Activated naive CD4-positive, alpha-beta T cell treated with anti-CD3 and anti-CD28 coated beads, Interleukin-2, amount 50 U/mL, for 72 hours (primary cell): ENCODE measurements around the gene AAMP. TPM values are rescaled to one million over a fixed set of nuclear protein-coding genes. Genes with fewer than 3 reads are reported as not detected.
A peak's percentile ranks its signal among the peaks of the same experiment; 100 is the strongest.

Experiments
- ATAC-seq, 2 donors: fragments of 150-1000 bp; cut with Tn5 transposase; 2 replicates each; pipeline ENCODE4 v1.10.0; 2021; ENCODE audit warnings: mild to moderate bottlenecking in 2 of 2, moderate library complexity in 2 of 2
- DNase-seq, 2 donors: peaks; one replicate each; pipeline ENCODE4 v3.0.0; 2021 to 2022; ENCODE audit warnings: low spot score in 2 of 2
- H3K27ac Mint-ChIP-seq, 2 donors: one replicate each; pipeline ENCODE4 v1.8.0; 2022; ENCODE audit warnings: mild to moderate bottlenecking in 2 of 2, mixed read lengths in 2 of 2
- H3K36me3 Mint-ChIP-seq, 2 donors: one replicate each; pipeline ENCODE4 v1.8.0; 2022; ENCODE audit warnings: mixed read lengths in 2 of 2
- H3K9me3 Mint-ChIP-seq, 2 donors: one replicate each; pipeline ENCODE4 v1.8.0; 2022; ENCODE audit warnings: mixed read lengths in 2 of 2
- total RNA-seq, 2 donors: library from RNA; stranded (reverse); gene quantifications; one replicate each; pipeline ENCODE4 v1.2.3, GENCODE V29; 2022

AAMP gene
- total RNA-seq, 2 donors from 2014 or later: 67.7 to 68.4 TPM

DNA sequence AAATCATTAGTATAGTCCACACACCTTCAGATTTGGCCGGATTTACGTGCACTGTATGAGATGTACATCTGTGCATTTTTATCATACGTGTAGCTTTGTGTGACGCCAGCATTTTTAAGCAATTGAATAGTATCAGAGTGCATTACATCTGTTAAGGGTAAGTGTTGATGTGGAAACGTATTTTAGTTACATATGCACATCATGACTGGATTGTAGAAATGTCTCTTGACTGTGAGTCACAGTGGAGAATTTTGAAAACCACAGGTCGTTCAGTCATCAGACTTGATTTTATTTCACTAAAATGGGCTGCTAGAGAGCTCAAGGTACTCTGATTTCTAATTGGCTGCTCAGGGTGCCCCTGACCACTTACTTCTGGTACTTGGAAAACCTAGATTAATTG is 14.5 kb downstream of the AAMP start:
- ATAC-seq (peak; percentile 18 to 48), DNase-seq (no peak)
- peaks cover 15 to 16% of the 10 kb centered on the region in 2 donors for H3K36me3 Mint-ChIP-seq
- H3K27ac Mint-ChIP-seq: peak overlapping the region in 1 of 2 donors; percentile 68
- no peaks in the 10 kb centered on the region for H3K9me3 Mint-ChIP-seq

DNA sequence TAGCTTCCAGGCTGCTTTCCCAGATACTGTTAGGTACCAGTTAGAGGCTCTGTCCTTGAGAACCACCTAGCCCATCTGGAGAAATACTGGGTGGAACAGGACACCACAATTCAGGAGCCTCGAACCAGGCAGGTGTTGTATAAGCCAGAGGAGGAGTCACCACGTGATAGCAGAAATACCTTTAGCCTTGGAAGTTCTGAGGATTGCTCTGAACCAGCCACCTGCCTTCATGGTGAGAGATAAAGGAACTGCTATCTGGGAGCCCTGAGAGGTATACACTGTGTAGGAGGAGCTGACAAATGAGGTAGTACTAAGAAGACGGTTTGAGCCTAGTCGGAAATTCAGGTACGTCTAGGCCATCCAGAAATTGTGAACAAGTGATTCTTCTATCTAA is 16.7 kb downstream of the AAMP start:
- peaks cover 31 to 34% of the 10 kb centered on the region in 2 donors for H3K36me3 Mint-ChIP-seq

DNA sequence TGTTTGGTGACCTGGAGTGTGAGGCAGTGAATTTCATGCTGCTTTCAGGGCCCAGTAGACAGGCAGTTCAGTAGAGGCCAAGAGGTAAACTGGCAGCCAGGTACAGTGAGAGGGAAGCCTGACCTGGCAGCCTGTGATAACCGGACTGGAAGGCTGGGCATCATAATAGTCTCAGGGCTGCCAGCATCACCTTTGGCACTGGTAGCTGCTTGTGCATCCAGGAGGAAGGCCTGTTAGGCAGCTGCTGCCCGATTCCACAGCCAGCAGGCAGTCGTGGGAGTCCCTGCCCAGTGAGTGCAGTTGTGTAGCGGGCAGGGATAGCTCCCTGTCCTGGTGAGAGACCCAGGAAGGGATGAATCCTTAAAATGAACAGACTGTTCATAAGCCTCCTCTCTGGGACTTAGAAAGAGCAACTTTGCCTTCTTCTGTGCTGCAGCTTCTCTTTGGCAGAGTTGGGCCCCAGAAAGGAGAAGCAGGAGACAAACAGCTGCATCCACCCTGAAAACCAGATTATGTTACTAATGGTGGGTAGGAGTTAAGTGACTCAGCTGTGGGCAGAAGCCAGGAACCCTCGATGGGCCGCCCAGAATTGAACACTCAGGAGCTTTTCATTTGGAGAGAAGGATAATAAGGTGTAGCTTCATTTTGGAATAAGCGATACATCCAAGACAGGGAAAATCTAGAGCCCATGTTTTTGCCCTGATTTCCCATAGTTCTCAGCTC is 17.3 kb downstream of the AAMP start:
- no peak for ATAC-seq
- H3K27ac Mint-ChIP-seq: peak overlapping the region; percentile 68 to 88
- peak in 1 of 2 donors; percentile 25 for DNase-seq
- peaks cover 31 to 37% of the 10 kb centered on the region in 2 donors for H3K36me3 Mint-ChIP-seq
- H3K9me3 Mint-ChIP-seq: no peaks in the 10 kb centered on the region

More for the DNA sequence above, 16.7 kb downstream of the AAMP start:
- no peaks in the 10 kb centered on the region for H3K9me3 Mint-ChIP-seq
- DNase-seq (no peak), ATAC-seq (no peak)
- peak overlapping the region; percentile 68 to 88 for H3K27ac Mint-ChIP-seq

DNA sequence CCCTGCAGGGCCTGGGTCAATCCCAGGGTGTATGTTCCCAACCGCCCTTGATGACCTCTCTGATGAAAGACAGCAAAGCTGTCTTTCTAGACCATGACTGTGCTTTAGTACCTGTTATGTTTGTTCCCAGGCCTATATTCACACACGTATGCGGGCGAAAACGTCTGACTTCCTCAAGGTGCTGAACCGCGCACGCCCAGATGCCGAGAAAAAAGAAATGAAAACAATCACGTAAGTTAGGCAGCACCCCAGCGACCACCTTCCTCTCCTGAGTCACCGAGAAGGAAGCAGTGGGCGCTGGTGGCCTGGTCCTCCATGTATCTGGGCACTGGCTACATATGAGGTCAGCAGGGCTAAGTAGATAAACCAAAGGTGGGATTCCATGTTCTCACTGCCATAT is 20.2 kb downstream of the AAMP start:
- H3K27ac Mint-ChIP-seq: peak overlapping the region; percentile 19 to 54
- H3K9me3 Mint-ChIP-seq: no peaks in the 10 kb centered on the region
- no peak for ATAC-seq
- H3K36me3 Mint-ChIP-seq: peaks cover 39 to 45% of the 10 kb centered on the region in 2 donors
- DNase-seq: no peak

DNA sequence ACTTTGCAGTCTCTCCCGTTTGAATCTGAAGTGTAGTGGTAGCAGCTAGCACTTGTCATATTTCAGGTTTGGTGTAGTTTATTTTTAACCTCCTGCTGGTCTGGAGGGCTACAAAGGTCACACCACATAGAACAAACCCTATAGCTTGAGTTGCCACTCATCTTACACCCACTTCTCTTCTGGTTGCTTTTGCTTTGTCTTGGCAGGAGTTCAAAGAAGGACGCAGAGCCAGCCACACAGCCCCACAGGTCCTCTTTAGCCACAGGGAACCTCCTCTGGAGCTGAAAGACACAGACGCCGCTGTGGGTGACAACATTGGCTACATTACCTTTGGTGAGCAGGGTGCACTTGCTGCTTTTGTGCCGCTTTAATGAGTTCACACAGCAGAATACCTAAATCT is 24.7 kb downstream of the AAMP start:
- ATAC-seq (peak in 1 of 2 donors; percentile 36), DNase-seq (no peak)
- H3K9me3 Mint-ChIP-seq: no peaks in the 10 kb centered on the region
- peaks cover 31 to 67% of the 10 kb centered on the region in 2 donors for H3K36me3 Mint-ChIP-seq
- H3K27ac Mint-ChIP-seq: peak overlapping the region; percentile 36 to 47

DNA sequence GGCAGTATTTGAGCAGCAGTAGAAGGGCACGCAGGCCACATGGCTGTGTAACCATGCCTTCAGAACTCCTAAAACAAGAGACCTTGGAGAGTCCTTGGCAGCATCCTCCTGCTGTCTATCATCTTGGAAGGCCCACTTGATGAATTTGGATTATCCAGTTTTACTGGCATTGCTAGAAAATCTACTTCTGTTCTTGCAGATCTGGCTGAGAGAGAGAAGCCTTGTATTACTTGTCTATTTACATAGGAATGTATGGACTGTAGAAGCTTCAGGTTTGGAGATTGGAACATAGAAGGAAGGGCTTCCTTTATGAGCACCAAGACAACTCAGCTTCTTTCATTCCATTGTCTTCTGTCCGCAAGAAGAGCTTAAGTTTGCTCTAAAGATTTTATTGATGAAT is 25.3 kb downstream of the AAMP start:
- DNase-seq (no peak), ATAC-seq (no peak)
- H3K36me3 Mint-ChIP-seq: peaks cover 26 to 64% of the 10 kb centered on the region in 2 donors
- H3K27ac Mint-ChIP-seq: peak overlapping the region; percentile 36 to 79
- H3K9me3 Mint-ChIP-seq: no peaks in the 10 kb centered on the region

DNA sequence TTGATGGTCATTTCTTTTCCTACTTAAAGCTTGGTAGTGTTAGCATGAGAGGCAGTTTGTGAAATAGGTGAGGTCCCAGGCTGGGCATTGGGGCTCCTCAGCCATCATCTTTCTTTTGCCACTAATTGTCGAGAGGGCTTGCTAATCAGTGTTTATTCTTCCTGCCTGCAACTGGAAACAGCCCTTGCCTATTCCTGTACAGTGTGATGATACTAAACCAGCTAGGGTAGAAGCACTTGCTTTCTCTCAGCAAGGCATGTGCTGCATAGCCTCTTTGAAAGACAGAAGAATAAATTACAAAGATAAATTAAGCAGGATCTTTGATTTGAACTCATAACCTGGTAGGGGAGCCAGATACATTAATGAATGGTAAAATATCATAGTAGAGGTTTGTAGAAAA is 25.7 kb downstream of the AAMP start:
- H3K9me3 Mint-ChIP-seq: no peaks in the 10 kb centered on the region
- peaks cover 24 to 63% of the 10 kb centered on the region in 2 donors for H3K36me3 Mint-ChIP-seq
- H3K27ac Mint-ChIP-seq: peak overlapping the region; percentile 36 to 79
- ATAC-seq (no peak), DNase-seq (no peak)

DNA sequence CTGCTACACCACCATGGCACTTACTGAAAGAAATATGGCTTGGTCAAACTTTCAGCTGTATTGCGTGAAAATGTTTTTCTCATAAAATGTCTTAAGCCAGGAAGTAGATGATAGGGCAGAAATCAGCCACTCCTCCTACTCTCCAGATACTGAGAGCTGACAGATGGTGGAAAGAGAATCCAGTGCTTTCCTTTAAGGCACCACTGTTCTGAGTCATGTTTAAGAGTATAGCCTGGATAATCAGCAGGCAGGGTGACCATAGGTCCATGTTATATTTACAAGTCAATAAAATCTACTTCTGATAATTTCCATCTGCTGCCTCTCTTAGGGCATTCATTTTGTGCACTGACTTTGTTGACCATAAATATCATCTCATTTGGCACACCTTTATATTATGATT is 31.1 kb downstream of the AAMP start:
- DNase-seq: no peak
- no peak for ATAC-seq
- peaks cover 9 to 56% of the 10 kb centered on the region in 2 donors for H3K36me3 Mint-ChIP-seq
- H3K27ac Mint-ChIP-seq: no peak overlapping the region
- H3K9me3 Mint-ChIP-seq: no peaks in the 10 kb centered on the region

DNA sequence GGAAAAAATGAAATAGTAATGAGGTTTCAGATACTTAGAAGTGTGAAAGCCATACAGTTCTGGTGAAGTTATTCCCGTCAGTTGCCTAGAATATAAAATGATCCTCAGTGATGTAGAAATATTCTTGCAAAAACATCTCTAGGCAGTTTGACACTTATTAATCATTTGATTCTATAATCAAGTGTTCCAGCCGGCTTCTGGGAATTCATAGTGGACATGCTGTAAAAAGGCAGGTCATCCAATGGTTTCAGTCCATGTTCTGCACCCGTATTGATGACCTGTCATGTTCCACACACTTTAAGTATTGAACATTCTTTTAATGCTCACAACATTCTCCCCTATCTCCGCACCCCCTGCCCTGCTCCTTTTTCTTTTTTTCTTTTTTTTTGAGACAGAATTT is 33.1 kb downstream of the AAMP start:
- Mint-ChIP-seq H3K27ac (no peak overlapping the region), H3K36me3 (peaks cover 20 to 61% of the 10 kb centered on the region in 2 donors), H3K9me3 (no peaks in the 10 kb centered on the region)
- ATAC-seq: no peak
- no peak for DNase-seq

DNA sequence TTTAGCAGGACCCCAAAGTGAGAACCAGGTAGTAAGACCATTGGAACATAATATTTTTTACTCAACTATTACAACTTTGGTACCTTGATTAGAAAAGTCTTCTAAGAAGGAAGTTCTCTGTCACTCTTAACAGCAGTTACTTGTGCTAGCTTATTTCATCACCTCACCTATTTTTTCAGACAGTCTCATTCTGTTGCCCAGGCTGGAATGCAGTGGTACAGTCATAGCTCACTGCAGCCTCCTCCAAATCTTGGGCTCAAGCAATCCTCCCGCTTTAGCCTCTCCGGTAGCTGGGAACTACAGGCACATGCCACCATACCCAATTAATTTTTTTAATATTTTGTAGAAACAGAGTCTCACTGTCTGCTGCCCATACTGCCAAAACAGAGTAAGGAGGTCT is 34.9 kb downstream of the AAMP start:
- no peaks in the 10 kb centered on the region for H3K9me3 Mint-ChIP-seq
- H3K36me3 Mint-ChIP-seq: peaks cover 34 to 67% of the 10 kb centered on the region in 2 donors
- H3K27ac Mint-ChIP-seq: peak overlapping the region; percentile 54 to 92
- ATAC-seq: no peak
- DNase-seq: no peak

DNA sequence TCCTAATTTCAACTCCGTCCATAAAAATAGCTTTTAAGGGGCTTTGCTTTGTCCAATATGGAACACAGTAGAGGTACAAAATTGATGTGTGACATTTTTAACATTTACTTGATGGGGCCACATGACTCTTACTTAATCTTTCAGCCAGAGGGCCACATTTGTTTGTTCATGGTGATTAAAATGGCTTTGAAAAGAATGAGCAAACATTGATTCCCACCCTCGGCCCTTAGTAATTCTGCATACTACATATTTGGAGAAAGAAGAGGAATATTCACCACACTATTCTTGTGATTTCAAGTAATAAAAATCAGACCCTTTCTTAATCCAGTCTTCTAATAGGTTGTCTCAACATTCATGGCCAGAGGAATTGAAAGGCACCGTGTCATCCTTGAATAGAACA is 35.4 kb downstream of the AAMP start:
- ATAC-seq: no peak
- DNase-seq: no peak
- no peaks in the 10 kb centered on the region for H3K9me3 Mint-ChIP-seq
- peak overlapping the region; percentile 44 to 54 for H3K27ac Mint-ChIP-seq
- peaks cover 34 to 68% of the 10 kb centered on the region in 2 donors for H3K36me3 Mint-ChIP-seq

DNA sequence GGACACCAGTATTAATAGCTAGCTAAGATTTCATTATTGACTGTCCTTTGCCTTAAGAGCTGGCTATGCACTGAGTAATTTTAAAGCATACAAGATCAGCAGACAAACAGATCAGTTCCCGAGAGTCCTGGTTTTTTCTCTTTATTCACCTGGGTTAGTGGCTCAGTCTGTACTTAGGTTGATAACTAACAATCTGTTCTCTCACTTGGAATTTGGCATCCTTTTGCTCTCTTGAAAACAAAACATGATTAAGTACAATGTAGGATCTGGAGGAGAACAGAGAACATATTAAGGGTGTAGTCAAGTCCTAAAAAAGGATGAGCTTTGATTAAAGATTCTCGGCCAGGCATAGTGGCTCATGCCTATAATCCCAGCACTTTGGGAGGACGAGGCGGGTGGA is 36.4 kb downstream of the AAMP start:
- no peak for DNase-seq
- no peaks in the 10 kb centered on the region for H3K9me3 Mint-ChIP-seq
- peak overlapping the region; percentile 58 to 86 for H3K27ac Mint-ChIP-seq

DNA sequence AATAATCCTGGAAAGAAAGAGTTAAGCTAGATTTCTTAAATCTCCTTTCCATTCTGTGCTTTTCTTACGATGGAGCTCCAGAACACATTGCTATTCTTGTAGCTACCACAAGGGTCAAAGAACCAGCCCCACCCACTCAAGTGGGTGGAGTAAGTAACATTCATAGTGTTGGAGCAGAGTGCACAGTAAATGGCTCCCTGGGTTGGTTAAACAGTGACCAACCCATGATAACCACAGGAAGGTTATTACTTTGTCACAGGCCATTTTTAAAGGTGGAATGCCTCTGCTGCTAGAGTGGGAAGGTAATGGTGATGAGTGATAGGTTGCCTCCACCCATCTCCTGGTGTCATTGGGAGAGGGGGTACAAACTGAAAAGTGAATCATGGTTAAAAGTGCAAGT is 39.1 kb downstream of the AAMP start:
- peak in 1 of 2 donors; percentile 29 for DNase-seq
- ATAC-seq: peak; percentile 74 to 79
- peaks cover 40 to 89% of the 10 kb centered on the region in 2 donors for H3K36me3 Mint-ChIP-seq
- peak overlapping the region; percentile 87 to 89 for H3K27ac Mint-ChIP-seq
- H3K9me3 Mint-ChIP-seq: no peaks in the 10 kb centered on the region

More for the DNA sequence above, 36.4 kb downstream of the AAMP start:
- no peak for ATAC-seq
- H3K36me3 Mint-ChIP-seq: peaks cover 30 to 65% of the 10 kb centered on the region in 2 donors

DNA sequence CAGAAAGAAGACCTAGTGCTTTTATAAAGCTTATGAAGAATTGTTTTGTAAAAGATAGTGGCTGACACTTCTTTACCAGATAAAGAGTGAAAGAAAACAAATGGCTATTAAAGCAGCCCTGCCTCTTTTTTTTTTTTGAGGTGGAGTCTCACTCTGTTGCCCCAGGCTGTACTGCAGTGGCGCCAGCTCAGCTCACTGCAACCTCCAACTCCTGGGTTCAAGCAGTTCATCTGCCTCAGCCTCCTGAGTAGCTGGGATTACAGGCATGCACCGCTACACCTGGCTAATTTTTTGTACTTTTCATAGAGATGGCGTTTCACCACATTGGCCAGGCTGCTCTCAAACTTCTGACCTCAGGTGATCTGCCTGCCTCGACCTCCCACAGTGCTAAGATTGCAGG is 40.1 kb downstream of the AAMP start:
- peak overlapping the region; percentile 87 to 94 for H3K27ac Mint-ChIP-seq
- peaks cover 40 to 91% of the 10 kb centered on the region in 2 donors for H3K36me3 Mint-ChIP-seq
- ATAC-seq (peak in 1 of 2 donors; percentile 46), DNase-seq (no peak)
- no peaks in the 10 kb centered on the region for H3K9me3 Mint-ChIP-seq

DNA sequence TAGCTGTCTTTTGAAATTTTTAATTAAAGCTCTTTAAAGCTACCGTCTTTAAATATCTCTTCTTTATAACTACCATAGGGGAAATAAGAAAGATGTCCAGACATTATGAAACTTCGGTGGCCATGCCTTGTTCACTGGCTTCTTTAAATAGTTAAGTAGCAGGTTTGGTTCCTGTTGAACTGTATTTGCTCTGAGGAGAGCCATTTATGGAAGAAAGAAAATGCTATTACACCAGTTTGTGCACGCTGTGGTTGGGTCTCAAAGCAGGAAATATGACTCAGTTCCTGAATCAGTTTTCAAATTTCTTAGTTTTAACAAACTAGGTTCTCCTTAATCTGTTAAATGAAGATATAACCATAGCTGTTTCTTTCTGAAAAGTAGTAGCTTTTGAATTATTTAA is 40.7 kb downstream of the AAMP start:
- peak; percentile 88 to 89 for ATAC-seq
- Mint-ChIP-seq H3K27ac (peak overlapping the region; percentile 87 to 94), H3K9me3 (no peaks in the 10 kb centered on the region), H3K36me3 (peaks cover 41 to 91% of the 10 kb centered on the region in 2 donors)
- peak in 1 of 2 donors; percentile 33 for DNase-seq

DNA sequence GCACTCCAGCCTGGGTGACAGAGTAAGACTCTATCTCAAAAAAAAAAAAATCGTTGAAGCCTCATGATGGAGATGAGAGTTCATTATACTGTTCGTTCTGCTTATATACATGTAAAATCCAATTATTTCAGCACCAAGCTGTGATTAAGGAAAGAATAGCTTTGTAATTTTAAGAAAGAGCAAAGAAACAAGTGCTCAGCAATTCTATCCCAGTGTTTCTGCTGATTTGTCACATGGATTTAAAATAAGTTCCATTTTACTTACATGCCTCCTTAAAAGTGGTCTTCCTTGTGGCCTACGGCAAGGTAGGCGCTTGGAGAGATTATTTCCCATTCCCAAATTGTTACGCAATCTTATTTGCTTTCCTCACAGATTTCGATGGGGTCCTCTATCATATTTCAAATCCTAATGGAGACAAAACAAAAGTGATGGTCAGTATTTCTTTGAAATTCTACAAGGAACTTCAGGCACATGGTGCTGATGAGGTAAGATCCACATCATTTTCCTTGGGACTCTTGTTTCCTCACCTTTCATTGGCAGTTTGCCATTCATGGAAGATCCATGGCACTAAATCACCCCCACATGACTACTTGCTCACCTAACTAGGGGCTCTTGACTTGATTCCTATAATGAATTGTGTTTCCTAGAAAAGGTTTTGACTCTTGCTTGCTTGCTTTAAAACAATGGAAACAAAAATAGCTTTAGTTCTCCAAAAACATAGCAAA is 41.4 kb downstream of the AAMP start:
- H3K36me3 Mint-ChIP-seq: peaks cover 39 to 91% of the 10 kb centered on the region in 2 donors
- DNase-seq (no peak), ATAC-seq (no peak)
- H3K27ac Mint-ChIP-seq: peak overlapping the region; percentile 87 to 94
- H3K9me3 Mint-ChIP-seq: no peaks in the 10 kb centered on the region

DNA sequence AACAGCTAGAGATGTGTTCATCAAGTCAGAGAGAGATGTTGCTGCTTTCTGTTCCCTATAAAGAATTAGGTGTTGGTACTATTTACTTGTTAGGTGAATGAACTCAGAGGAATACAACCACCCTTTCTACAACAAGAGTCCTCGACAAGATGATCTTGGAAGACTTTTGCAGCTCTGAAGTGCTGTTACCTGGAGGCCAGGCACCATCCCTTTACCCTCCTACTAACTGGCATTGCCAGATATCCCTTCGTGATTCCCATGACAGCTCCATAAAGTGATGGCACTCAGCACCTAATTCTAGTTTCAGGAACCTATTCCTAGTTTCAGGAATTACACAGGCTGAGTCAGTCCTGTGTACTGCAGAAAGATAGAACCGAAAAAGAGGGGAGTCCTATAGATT is 43.0 kb downstream of the AAMP start:
- Mint-ChIP-seq H3K27ac (peak overlapping the region; percentile 81 to 87), H3K9me3 (no peaks in the 10 kb centered on the region), H3K36me3 (peaks cover 31 to 81% of the 10 kb centered on the region in 2 donors)
- DNase-seq (no peak), ATAC-seq (no peak)
